Thyroid gland (tissue), 4 donors: ENCODE results near the gene RHOA.

Experiments used
- POLR2A ChIP-seq, 2 donors: fragments of 450-650 bp; IDR thresholded peaks; one replicate each; pipeline ENCODE4 v1.6.1; 2017; ENCODE audit warnings: antibody characterized with exemption in 2 of 2, mild to moderate bottlenecking in 2 of 2, moderate library complexity in 1 of 2
- TF ChIP-seq, protein P1 (sequence below), 6 experiments: fragments of 200-600 bp in 3 of 6; fragments of 450-650 bp in 3 of 6; sonication (generic) in 3 of 6; IDR thresholded peaks; one replicate each; pipeline ENCODE4 v1.5.1; 2016 to 2019; ENCODE audit warnings: antibody characterized with exemption in 6 of 6, mild to moderate bottlenecking in 2 of 6, inconsistent platforms in 1 of 6, moderate library complexity in 1 of 6

- TF ChIP-seq, protein P1, sequence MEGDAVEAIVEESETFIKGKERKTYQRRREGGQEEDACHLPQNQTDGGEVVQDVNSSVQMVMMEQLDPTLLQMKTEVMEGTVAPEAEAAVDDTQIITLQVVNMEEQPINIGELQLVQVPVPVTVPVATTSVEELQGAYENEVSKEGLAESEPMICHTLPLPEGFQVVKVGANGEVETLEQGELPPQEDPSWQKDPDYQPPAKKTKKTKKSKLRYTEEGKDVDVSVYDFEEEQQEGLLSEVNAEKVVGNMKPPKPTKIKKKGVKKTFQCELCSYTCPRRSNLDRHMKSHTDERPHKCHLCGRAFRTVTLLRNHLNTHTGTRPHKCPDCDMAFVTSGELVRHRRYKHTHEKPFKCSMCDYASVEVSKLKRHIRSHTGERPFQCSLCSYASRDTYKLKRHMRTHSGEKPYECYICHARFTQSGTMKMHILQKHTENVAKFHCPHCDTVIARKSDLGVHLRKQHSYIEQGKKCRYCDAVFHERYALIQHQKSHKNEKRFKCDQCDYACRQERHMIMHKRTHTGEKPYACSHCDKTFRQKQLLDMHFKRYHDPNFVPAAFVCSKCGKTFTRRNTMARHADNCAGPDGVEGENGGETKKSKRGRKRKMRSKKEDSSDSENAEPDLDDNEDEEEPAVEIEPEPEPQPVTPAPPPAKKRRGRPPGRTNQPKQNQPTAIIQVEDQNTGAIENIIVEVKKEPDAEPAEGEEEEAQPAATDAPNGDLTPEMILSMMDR (IDR thresholded peaks at IDR 0.05) = no peak
- no peak for TF ChIP-seq POLR2A (IDR thresholded peaks at IDR 0.05)
Measured at GRCh38 chr3:49333916-49334633, 77.7 kb downstream of the RHOA start.
